GM18868 (cell line): ENCODE data around the gene LHCGR.
A peak's percentile ranks its signal among the peaks of the same experiment; 100 is the strongest.
"Not testable (repeated sequence)": the region's sequence is repeated elsewhere in the genome, so short reads cannot be mapped to it uniquely, and the experiment has no call there.

Source experiments
- ATAC-seq: cut with Tn5 transposase; IDR thresholded peaks from one replicate; pipeline ENCODE4 v1.9.1; 2021; ENCODE audit warnings: mild to moderate bottlenecking, moderate library complexity; ENCODE audit not compliant: unreplicated experiment

Gene LHCGR

DNA sequence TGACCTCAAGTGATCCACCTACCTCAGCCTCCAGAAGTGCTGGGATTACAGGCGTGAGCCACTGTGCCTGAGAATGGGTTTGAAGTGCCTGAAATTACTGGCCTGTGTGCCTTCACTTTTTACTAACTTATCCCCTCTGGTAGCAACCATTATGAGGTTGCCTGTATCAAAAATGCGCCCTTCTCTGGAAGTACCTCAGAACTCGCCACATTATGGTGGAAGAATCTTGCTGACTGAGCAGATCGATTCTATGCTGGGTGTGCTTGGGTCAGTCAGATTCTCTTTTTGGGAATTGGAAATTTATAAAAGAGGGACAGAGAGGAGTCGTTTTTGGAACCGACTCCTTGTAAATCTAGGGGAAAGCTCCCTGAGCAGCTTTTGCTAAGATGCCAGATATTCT is 8.2 kb downstream of the LHCGR start:
- ATAC-seq, result no peak

DNA sequence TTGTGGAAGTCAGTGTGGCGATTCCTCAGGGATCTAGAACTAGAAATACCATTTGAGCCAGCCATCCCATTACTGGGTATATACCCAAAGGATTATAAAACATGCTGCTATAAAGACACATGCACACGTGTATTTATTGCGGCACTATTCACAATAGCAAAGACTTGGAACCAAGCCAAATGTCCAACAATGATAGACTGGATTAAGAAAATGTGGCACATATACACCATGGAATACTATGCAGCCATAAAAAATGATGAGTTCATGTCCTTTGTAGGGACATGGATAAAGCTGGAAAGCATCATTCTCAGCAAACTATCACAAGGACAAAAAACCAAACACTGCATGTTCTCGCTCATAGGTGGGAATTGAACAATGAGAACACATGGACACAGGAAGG is 16.3 kb downstream of the LHCGR start:
- ATAC-seq, result not testable (repeated sequence)

DNA sequence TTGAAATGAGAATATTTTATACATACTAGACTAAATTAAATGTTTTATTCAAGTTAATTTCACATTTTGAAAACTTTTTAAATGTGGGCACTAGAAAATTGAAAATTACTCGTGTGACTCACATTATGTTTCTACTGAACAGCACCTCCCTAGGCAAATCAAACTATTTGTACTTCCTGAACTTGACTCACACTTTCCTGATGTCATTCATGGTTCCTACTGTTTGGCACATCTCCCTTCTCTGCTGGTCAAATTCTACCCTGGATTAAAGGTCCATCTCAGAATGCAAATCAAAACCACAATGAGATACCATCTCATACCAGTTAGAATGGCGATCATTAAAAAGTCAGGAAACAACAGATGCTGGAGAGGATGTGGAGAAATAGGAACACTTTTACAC is 16.7 kb downstream of the LHCGR start:
- ATAC-seq, result no peak

DNA sequence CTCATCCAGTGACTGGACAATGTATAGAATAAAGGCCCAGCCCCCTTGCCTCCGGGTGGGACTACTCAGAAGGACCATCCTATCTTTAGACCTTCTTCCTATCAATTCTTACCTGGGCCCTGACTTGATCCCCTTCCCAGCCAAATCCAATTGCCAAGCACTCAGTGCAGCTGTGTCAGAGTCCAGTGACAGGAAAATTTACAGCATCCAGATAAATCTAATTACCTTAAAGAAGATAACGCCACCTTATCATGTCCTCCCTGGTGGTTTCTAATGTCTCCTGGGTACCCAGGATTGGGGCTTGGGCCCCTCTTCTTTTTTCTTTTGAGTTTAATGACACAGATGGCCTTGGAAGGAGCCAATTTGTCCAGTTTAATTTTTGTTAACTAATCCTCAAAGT is 19.3 kb downstream of the LHCGR start:
- ATAC-seq, result no peak

DNA sequence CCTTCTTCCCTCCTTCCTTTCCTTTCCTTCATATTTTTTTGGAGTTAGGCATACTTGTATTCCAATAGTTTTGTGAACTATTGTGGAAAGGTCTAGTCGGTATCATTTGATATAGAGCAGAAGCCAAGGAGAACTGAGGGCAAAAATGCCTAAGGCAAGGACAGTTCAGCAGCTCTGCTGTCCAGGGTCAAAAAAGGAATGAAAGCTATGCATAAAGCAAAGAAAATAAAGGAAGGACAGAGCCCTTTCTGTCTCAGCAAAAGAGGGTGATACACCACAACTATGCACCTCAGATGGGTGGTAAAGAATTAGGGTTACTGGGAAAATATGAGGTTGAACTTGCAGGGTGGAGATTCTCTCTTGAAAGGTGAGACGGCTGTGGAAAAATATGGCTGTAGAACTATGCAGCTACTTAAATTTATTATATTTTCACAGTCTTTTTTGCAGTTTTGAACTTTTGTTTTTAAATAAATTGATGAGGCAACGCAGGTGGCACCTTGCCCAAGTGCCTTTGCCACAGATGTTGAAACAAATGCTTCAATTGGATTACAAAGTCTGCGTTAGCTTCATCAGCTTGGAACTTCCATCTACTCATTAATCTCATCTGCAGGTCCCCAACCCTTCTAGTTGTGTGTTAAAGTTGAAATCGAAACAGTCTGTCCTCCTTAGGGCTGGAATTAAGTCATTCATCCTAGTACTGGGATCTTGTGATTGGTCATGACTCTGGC is 20.8 kb downstream of the LHCGR start:
- no peak for ATAC-seq

DNA sequence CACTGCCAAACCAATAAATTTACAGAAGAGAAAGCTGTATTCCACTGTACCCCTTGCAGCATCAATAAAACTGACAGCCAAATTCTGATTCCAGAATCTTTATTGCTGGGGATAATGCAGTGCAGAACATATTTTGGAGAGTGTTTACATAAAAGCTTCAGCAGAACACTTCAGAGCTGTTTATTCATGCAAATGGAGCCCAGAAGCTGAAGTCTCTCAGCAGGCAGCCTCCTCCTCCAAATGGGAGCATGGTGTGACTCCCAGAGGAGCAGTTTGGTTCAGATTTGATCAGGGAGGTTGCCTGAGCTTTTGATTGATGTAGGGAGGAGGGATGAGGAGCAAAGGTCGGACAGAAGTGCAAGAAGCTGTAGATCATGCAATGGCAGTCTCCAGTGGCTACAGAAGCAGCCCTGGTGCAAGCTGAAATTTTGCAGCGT is 22.4 kb downstream of the LHCGR start:
- ATAC-seq, result no peak

DNA sequence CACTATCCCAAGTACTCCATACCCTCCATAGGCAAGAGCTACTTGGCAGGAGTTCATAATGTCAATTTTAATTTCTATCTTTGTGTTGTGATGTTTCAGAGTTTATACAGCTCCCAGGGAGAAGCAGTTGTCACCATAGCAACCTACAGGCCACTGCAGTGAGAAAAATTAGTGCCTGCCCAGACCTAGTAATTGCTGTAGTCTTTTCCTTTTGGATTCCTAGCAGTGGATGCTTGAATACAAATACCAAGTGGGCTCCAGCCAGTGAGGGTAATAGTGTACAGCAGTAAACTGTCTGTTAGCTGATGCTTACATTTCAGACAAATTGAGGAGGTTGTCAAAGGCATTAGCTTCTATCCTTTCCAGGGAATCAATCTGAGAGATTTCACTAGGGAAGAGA is 26.7 kb downstream of the LHCGR start:
- ATAC-seq, result no peak

DNA sequence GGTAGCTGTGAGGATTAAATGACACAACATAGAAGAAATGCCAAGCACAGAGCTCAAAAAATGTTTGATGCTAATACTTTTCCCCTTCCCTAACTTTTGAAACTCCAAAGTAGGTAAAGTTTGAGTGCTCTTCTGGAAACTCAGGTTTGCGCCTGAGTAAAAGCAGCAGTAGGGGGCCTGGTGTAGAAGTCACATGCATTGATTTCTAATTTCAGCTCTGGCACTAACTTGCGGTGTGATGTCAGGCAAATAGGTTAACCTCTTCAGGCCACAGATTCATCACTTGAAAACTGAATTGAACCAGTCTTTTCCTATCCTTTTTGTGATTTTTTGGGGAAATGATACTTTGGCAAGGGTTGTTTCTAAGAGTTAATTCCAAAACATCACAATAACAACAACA is 27.2 kb downstream of the LHCGR start:
- no peak for ATAC-seq

DNA sequence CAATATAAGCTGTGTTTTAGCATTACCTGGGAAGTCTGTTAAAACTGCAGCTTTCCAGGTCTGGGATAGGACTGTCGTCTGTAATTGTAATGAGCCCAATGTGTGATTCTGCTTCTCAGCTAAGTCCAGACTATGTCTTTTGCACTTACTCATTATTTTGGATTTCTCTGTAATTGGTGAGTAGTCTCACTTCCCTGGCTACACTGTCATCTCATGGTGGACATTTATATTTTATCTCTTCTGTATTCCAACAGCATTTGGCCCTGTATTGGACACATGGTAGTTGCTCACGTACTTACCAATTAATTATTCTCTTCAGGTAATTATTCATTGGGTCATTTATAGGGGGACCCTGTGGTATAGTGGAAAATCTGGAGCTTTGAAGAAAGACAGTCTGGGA is 28.0 kb downstream of the LHCGR start:
- no peak for ATAC-seq

DNA sequence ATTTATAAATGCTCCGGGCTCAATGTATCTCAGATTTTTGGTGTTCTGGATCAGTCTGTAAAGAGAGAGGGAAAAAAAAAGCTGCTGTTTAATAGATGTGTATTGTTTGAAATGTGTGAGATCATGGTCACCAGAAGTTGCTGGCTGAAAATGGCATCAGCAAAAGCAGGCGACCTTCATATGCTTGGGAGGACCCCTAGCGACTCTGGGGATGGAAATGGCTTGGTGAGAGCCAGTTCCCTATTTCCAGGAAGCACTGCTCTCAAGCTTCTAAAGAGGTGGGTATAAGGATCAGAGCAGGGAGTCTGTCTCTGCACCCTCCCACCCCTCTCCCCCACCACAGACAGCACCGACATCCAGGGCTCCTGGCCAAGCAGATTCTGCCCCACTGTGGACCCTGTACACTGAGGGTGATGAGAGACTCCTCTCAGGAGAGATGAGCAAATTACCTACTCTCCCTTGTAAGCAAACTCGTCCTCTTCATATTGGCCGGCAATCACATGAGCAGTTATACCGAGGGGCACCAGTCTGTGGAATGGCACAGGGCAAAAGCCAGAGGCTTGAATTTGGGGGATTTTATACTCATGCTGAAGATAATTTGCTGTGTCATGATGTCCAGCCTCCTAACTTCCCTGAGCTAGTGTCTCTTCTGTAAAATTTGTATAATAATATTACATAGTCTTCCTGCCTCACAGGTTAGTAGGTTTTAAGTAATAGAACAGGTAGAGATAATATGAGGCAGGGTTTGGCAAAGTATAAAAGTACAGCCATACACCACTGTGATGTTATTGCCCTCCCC is 29.6 kb downstream of the LHCGR start:
- no peak for ATAC-seq

DNA sequence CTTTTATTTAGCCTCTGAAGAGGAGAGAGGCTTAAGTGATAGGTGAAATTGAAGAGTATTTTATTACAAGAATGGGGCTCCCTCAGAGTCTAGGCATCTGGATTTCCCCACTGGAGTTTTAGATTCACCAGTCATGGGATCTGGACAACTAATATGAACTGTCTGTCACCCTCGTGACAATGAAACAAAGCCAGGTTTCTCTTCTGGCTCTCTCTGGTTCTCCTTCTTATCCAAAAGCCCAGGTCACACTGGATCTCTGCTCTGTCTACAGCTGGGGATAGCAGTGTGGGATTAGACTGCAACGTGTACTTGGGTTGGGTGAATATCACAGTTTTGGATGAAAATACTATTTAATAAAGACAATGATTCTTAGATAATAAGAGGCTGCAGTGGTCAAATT is 31.2 kb downstream of the LHCGR start:
- ATAC-seq, result no peak

DNA sequence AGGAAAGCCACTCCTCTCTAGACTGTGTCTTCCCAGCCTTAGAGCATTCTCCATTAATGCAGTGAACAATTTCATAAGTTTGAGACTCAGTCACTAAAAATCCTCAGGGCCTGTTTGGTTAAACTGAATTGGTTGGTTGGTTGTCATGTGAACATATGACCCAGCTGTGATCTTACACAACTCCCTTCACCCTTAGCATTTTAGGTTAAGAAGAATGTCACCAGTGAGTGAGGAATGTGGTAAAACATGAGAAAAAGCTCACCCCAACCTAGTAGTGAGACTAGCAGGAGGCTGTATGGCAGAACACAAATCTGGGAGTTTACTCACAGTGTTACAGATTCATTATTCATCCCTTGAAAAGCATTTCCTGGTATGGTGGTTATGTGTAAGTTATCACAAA is 32.4 kb downstream of the LHCGR start:
- ATAC-seq, result peak; percentile 35

DNA sequence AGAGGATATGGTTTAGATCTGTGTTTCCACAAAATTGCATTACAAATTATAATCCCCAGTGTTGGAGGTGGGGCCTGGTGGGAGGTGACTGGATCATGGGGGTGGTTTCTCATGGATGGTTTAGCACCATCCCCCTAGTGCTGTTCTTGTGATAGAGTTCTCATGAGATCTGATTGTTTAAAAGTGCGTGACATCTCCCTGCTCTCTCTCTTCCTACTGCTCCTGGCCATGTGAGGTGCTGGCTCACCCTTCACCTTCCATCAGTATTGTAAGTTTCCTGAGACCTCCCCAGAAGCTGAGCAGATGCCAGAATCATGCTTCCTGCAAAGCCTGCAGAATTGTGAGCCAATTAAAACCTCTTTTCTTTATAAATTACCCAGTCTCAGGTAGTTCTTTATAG is 33.1 kb downstream of the LHCGR start:
- no peak for ATAC-seq

DNA sequence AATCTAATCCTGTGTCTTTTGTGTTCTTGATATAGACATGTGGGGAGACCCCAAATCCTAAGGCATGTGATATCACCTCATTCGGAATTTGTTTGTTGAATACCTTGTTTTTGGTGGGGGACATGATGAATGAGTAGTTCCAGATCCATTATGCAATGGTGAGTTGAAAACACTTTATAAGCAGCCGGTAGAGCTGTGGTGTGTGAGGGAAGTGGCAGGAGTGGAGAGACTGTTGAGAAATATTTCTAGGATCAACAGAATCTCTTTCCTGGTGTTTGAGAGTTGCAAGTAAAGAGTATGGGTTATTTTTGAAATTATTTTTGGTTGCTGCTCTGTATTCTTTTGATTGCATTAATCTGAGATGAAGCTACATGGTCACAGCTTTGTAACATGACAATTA is 34.4 kb downstream of the LHCGR start:
- no peak for ATAC-seq

DNA sequence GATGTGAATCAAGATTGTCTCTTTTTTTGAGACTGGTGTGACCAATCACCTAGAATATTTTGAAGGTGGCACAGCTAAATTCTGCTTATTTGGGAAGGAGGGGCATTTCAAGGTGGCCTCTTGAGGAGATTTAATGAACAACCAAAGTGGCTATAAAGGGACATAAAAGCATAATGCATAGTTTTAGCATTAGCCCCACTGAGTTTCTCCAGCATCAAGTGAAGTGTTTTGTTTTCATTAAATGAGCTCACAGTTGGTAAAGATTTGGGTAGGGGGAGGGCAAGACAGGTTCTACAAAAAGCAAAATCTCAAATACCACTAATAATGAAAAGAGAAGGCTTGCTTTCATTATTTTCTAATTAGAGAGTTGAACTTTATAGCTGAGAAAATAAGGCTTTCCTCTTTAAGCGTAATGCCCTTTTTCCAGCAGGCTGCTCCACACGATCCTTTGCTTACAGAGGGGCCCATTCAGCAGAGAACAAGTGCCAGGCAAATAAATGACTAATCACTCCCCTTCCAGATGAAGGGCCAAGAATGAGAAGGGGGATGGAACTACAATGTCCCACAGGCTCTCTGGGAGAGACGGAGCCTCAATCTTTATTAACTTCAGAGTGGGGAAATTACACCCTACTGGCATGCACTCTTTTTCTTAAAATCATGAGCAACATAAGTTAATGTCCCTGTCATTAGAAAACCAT is 35.9 kb downstream of the LHCGR start:
- no peak for ATAC-seq

DNA sequence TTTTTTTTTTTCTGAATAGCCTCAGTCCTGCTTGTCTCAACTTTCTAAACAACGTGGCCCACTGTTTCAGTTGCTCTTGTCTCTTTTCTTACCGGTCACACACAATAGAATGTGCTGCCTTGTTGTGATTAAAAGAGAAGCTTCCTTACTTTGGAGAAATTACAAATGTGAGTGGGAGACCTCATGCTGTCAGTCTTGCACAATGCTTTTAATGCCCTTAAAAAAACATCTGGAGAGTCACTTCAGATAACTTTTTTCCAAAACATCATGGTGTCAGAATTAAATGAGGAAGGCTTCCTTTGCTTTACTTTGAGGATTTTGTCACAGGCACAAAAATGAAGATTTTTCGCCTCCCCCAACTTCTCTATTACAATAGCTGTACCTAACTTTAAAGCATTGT is 37.7 kb downstream of the LHCGR start:
- ATAC-seq, result no peak

DNA sequence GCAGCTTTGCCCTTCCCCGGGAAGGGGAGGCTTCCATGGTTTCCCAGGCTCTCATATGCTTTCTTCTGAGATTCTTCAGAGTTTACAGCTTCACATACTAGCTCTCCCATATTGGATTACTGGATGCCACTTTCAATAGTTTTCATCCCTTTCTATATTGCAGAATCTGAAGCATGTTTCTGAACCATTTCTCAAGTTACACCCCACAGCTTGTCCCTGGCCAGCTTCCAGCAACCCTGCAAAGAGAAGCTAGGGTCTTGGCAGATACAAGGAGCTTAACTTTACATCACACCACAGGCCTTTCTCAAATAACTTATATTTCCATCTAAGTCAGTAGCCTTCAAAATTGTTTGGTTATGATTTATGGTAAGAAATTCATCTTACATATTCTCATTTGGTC is 39.6 kb downstream of the LHCGR start:
- ATAC-seq, result no peak

DNA sequence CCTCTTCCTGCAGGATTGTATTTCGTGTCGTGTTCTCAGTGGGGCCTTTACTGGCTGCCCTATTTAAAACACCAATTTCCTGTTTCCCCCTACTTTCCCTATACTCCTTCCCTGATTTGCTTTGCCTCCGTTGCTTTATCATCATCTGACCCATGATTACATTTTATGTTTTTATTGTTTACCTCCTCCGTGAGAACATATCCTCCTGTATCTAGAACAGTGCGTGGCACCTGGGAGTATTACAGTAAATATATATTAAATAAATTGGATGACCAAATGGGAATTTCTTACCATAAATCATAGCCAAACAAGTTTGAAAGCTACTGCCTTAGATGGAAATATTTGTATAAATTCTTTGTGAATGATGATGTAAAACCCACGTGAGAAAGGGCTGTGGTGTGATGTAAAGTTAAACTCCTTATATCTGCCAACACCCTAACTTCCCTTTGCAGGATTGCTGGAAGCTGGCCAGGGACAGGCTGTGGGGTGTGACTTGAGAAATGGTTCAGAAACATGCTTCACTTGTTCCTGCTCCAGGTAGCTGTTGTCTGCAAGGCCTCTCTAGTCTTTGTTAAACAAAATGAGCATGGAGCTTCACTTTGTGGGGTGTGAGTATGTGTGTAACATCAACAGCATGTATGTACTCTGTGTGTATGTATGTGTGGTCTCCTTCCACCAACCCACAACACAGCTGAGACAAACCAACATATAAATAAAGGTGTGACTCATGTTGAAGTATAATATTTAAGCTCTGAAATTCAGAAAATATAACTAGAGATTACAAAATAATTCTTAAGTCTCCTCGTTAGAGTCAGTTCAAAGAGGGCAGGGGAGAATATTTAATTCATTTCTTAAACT is 40.3 kb downstream of the LHCGR start:
- no peak for ATAC-seq

DNA sequence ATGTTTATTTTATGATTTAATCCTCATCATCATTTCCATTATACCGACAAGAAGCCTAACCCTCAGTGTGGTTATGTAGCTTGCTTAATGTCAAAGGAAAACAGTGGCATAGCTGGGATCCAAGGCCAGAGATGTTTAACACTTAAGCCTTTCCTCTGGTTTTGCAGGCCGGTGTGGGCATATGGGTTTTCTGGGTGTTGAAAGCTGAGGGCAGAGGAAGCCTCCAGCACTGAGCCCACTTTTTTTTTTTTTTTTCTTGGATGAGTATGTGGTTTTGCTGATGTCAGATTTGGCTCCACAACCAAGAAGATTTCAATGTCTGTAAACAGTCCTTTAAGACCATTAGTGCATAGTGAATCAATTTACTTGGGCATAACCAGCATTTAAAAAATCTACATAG is 41.3 kb downstream of the LHCGR start:
- ATAC-seq, result no peak

DNA sequence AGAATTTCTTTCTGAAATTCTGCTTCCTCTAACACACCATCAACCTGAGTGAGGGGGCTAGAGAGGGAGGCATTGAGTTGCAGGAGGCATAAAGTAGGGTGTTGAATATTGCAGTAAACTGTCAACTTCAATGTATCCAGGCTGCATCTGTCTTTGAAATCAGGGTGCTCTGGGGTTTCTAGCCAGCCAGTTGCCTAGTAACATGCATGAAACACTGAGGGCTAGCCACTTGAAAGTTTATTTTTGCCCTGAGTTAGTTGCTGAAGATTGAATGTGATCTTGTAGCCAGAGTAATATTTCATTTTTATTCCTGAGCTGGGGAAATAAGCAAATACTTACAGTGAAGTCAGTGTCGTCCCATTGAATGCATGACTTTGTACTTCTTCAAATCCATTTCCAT is 41.9 kb downstream of the LHCGR start:
- ATAC-seq, result no peak

DNA sequence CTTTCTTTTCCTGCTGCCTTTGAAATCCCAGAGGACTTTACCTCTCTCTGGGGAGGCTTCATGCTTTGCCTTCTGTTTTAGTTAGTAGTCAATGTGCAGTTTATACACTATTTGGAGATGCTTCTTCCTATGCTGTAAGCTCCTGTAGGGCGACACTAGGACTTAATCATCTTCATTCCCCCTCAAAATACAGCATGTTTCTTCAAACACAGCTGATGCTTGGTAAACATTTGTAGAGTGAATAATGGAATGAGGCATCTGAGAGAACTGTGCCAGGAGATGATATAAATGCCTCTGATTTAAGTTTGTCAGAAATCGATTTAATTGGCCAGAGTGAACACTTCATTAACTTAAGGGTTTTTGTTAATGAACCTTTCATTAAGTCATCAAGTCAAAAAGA is 43.4 kb downstream of the LHCGR start:
- no peak for ATAC-seq
